SK-N-SH treated with all-trans-retinoic acid at 6 μM for 48 hours (cell line): ENCODE results near the gene DACT3.

Experiments used
- ATAC-seq: fragments of 200-7000 bp; cut with Tn5 transposase; 3 replicates; pipeline ENCODE4 v1.9.1; 2020; ENCODE audit warnings: mild to moderate bottlenecking, moderate library complexity
- ARNTL ChIP-seq: fragments of 450-650 bp; formaldehyde crosslinking; IDR thresholded peaks from 2 replicates; pipeline ENCODE4 v1.5.0; 2020; ENCODE audit warnings: low read depth, mild to moderate bottlenecking, moderate library complexity, borderline replicate concordance
- BACH2 ChIP-seq: fragments of 250-450 bp; sonication (Bioruptor Pico); IDR thresholded peaks from 2 replicates; pipeline ENCODE4 v1.9.0; 2021; ENCODE audit warnings: mild to moderate bottlenecking, borderline replicate concordance
- CREB5 ChIP-seq: fragments of 250-450 bp; sonication (Bioruptor Pico); IDR thresholded peaks from 2 replicates; pipeline ENCODE4 v1.5.1; 2020; ENCODE audit warnings: low read depth, mild to moderate bottlenecking, moderate library complexity
- CSDC2 ChIP-seq: fragments of 250-450 bp; sonication (Bioruptor Pico); IDR thresholded peaks from 2 replicates; pipeline ENCODE4 v1.5.0; 2020; ENCODE audit warnings: mild to moderate bottlenecking, moderate library complexity
- ESRRG ChIP-seq: fragments of 250-450 bp; sonication (Bioruptor Pico); IDR thresholded peaks from 2 replicates; pipeline ENCODE4 v1.6.1; 2021; ENCODE audit warnings: mild to moderate bottlenecking
- GLIS3 ChIP-seq: fragments of 250-450 bp; sonication (Bioruptor Pico); IDR thresholded peaks from 2 replicates; pipeline ENCODE4 v1.5.0; 2020; ENCODE audit warnings: mild to moderate bottlenecking, moderate library complexity
- ISL1 ChIP-seq: fragments of 250-450 bp; sonication (Bioruptor Pico); IDR thresholded peaks from 2 replicates; pipeline ENCODE4 v2.1.2; 2022; ENCODE audit warnings: mild to moderate bottlenecking, moderate library complexity
- OSR1 ChIP-seq: fragments of 250-450 bp; sonication (Bioruptor Pico); IDR thresholded peaks from 2 replicates; pipeline ENCODE4 v1.8.0; 2022; ENCODE audit warnings: moderate library complexity, mild to moderate bottlenecking, inconsistent platforms
- PATZ1 ChIP-seq: fragments of 250-450 bp; sonication (Bioruptor Pico); IDR thresholded peaks from 2 replicates; pipeline ENCODE4 v1.8.0; 2020; ENCODE audit warnings: mild to moderate bottlenecking, moderate library complexity, borderline replicate concordance
- PPARA ChIP-seq: fragments of 250-450 bp; sonication (Bioruptor Pico); IDR thresholded peaks from 2 replicates; pipeline ENCODE4 v1.5.0; 2020; ENCODE audit warnings: mild to moderate bottlenecking, borderline replicate concordance
- RARB ChIP-seq: fragments of 250-450 bp; sonication (Bioruptor Pico); IDR thresholded peaks from 2 replicates; pipeline ENCODE4 v1.8.0; 2021; ENCODE audit warnings: mild to moderate bottlenecking, moderate library complexity
- SNAI2 ChIP-seq: fragments of 250-450 bp; sonication (Bioruptor Pico); IDR thresholded peaks from 2 replicates; pipeline ENCODE4 v1.5.0; 2020; ENCODE audit warnings: mild to moderate bottlenecking, moderate library complexity
- TCF4 ChIP-seq: fragments of 250-450 bp; sonication (Bioruptor Pico); IDR thresholded peaks from 2 replicates; pipeline ENCODE4 v1.8.0; 2021; ENCODE audit warnings: mild to moderate bottlenecking, moderate library complexity, borderline replicate concordance
- TOX ChIP-seq: fragments of 250-450 bp; sonication (Bioruptor Pico); IDR thresholded peaks from 2 replicates; pipeline ENCODE4 v1.8.0; 2021; ENCODE audit warnings: mild to moderate bottlenecking, moderate library complexity, borderline replicate concordance
- TSHZ2 ChIP-seq: fragments of 250-450 bp; sonication (Bioruptor Pico); IDR thresholded peaks from 2 replicates; pipeline ENCODE4 v1.5.0; 2020; ENCODE audit warnings: mild to moderate bottlenecking, moderate library complexity
- ZC3H10 ChIP-seq: fragments of 250-450 bp; sonication (Bioruptor Pico); IDR thresholded peaks from 2 replicates; pipeline ENCODE4 v1.5.1; 2021; ENCODE audit warnings: mild to moderate bottlenecking, moderate library complexity
- ZFP3 ChIP-seq: fragments of 250-450 bp; sonication (Bioruptor Pico); IDR thresholded peaks from 2 replicates; pipeline ENCODE4 v1.5.0; 2020; ENCODE audit warnings: mild to moderate bottlenecking, moderate library complexity
- ZFP30 ChIP-seq: fragments of 450-650 bp; formaldehyde crosslinking; IDR thresholded peaks from 2 replicates; pipeline ENCODE4 v1.5.0; 2022; ENCODE audit warnings: mild to moderate bottlenecking, moderate library complexity
- ZNF70 ChIP-seq: fragments of 450-650 bp; formaldehyde crosslinking; IDR thresholded peaks from 2 replicates; pipeline ENCODE4 v1.5.0; 2020; ENCODE audit warnings: mild to moderate bottlenecking, moderate library complexity
- ZNF8 ChIP-seq: fragments of 450-650 bp; formaldehyde crosslinking; IDR thresholded peaks from 2 replicates; pipeline ENCODE4 v1.5.0; 2020; ENCODE audit warnings: mild to moderate bottlenecking, moderate library complexity

DACT3 gene

GRCh38 chr19:46602392-46603194, 58.4 kb downstream of the DACT3 start:
- peak; percentile 36 for ATAC-seq
- TF ChIP-seq RARB (CRISPR knock-in tag) (no peak), PPARA (CRISPR knock-in tag) (no peak), OSR1 (CRISPR knock-in tag) (no peak), TOX (no peak), ZNF8 (CRISPR knock-in tag) (no peak), ZNF70 (CRISPR knock-in tag) (no peak), ZFP30 (no peak), ISL1 (no peak), CREB5 (CRISPR knock-in tag) (no peak), SNAI2 (CRISPR knock-in tag) (no peak), ESRRG (CRISPR knock-in tag) (no peak), ZC3H10 (CRISPR knock-in tag) (no peak), GLIS3 (CRISPR knock-in tag) (no peak), ZFP3 (CRISPR knock-in tag) (no peak), PATZ1 (CRISPR knock-in tag) (no peak), CSDC2 (CRISPR knock-in tag) (no peak), TCF4 (CRISPR knock-in tag) (no peak), ARNTL (CRISPR knock-in tag) (no peak), TSHZ2 (no peak), BACH2 (CRISPR knock-in tag) (no peak)

GRCh38 chr19:46601318-46602224, 59.4 kb downstream of the DACT3 start, which contains the start of gene CALM3:
Gene CALM3 (plus strand): TSS chr19:46601330. CDS start chr19:46601435, 105 bp downstream.
- TF ChIP-seq PATZ1 (CRISPR knock-in tag) (no peak), GLIS3 (CRISPR knock-in tag) (no peak), ZC3H10 (CRISPR knock-in tag) (no peak), TSHZ2 (no peak), ZFP30 (no peak)
- TF ChIP-seq, all 23 proteins: peak for 0
- ATAC-seq: peak; percentile 4; the same call in 2 of the 3 replicates
